A673 (cell line): ENCODE measurements around the gene PVR.
"Not testable (repeated sequence)": the region's sequence is repeated elsewhere in the genome, so short reads cannot be mapped to it uniquely, and the experiment has no call there.

Experiments used
- CTCF ChIP-seq: fragments of 300-800, 200-600 bp; sonication (generic); conservative IDR thresholded peaks from 2 replicates; pipeline ENCODE4 v1.5.1; 2017; ENCODE audit warnings: low read depth, mild to moderate bottlenecking, antibody characterized with exemption, low read length, moderate library complexity, mixed read lengths
- EZH2 ChIP-seq: fragments of 200-600 bp; sonication (generic); IDR thresholded peaks from 2 replicates; pipeline ENCODE4 v1.6.1; 2017; ENCODE audit warnings: borderline replicate concordance, low read depth, mild to moderate bottlenecking, mixed read lengths, antibody characterized with exemption, low read length; ENCODE audit not compliant: poor library complexity, severe bottlenecking

GRCh38 chr19:44625637-44626036 is 18.1 kb upstream of the PVR start:
- not testable (repeated sequence) for TF ChIP-seq CTCF, EZH2
